CD4-positive, alpha-beta memory T cell (primary cell): Measurements from ENCODE around the gene SLC35G6. TPM values are rescaled to one million over a fixed set of nuclear protein-coding genes. Genes with fewer than 3 reads are reported as not detected.

Experiments
- polyA plus RNA-seq, 2 donors: library from polyadenylated mRNA; unstranded; fragments of 300-500 nt; fragmentation: Illumina TruSeq; gene quantifications; one replicate each; pipeline ENCODE4 v1.2.3, GENCODE V29; 2021
- total RNA-seq, 2 experiments: library from RNA; stranded (reverse); gene quantifications; one replicate each; pipeline ENCODE4 v1.2.3, GENCODE V29; 2021

SLC35G6 gene
- total and polyA plus RNA-seq, 4 experiments from 2014 or later: not detected

Other genes with a start within 250 kb of the SLC35G6 start
Only the 30 nearest of the 40 such genes appear.
- not detected for gene SLC2A4, start 199.7 kb upstream of the SLC35G6 start, total RNA-seq
- not detected for gene SLC2A4, start 199.7 kb upstream of the SLC35G6 start, polyA plus RNA-seq
- gene YBX2, start 186.8 kb upstream of the SLC35G6 start, total RNA-seq: under 1 TPM; 0.26 to 0.39 TPM
- gene YBX2, start 186.8 kb upstream of the SLC35G6 start, polyA plus RNA-seq: not detected
- gene EIF5A, start 173.8 kb upstream of the SLC35G6 start, total RNA-seq: 100 to 1,000 TPM; 240 to 244 TPM
- gene EIF5A, start 173.8 kb upstream of the SLC35G6 start, polyA plus RNA-seq: 100 to 1,000 TPM; 230 to 850 TPM
- gene GPS2, start 166.1 kb upstream of the SLC35G6 start, total RNA-seq: 100 to 1,000 TPM; 127 to 132 TPM
- gene GPS2, start 166.1 kb upstream of the SLC35G6 start, polyA plus RNA-seq: 100 to 1,000 TPM; 101 to 120 TPM
- gene NEURL4, start 152.1 kb upstream of the SLC35G6 start, total RNA-seq: 10 to 100 TPM; 73.8 to 81.6 TPM
- 1 to 10 TPM in 1 of 2 donors, under 1 TPM in 1; 0.97 to 2.4 TPM for gene NEURL4, start 152.1 kb upstream of the SLC35G6 start, polyA plus RNA-seq
- 100 to 1,000 TPM; 507 to 516 TPM for gene ACAP1, start 144.9 kb upstream of the SLC35G6 start, total RNA-seq
- gene ACAP1, start 144.9 kb upstream of the SLC35G6 start, polyA plus RNA-seq: 100 to 1,000 TPM; 261 to 264 TPM
- gene KCTD11, start 129.3 kb upstream of the SLC35G6 start, total RNA-seq: 1 to 10 TPM; 3.5 to 4.3 TPM
- 1 to 10 TPM in 1 of 2 donors, under 1 TPM in 1; 0.33 to 1.8 TPM for gene KCTD11, start 129.3 kb upstream of the SLC35G6 start, polyA plus RNA-seq
- gene TMEM95, start 126.3 kb upstream of the SLC35G6 start, total RNA-seq: not detected
- gene TMEM95, start 126.3 kb upstream of the SLC35G6 start, polyA plus RNA-seq: not detected
- 10 to 100 TPM; 13.8 to 15.9 TPM for gene TNK1, start 100.4 kb upstream of the SLC35G6 start, total RNA-seq
- gene TNK1, start 100.4 kb upstream of the SLC35G6 start, polyA plus RNA-seq: 1 to 10 TPM; 1.7 to 2.1 TPM
- 10 to 100 TPM; 90.3 to 91.9 TPM for gene PLSCR3, start 86.9 kb upstream of the SLC35G6 start, total RNA-seq
- gene PLSCR3, start 86.9 kb upstream of the SLC35G6 start, polyA plus RNA-seq: 100 to 1,000 TPM; 174 to 242 TPM
- gene TMEM256, start 77.3 kb upstream of the SLC35G6 start, total RNA-seq: 10 to 100 TPM; 35.4 to 38.3 TPM
- 10 to 100 TPM; 49.9 to 51.1 TPM for gene TMEM256, start 77.3 kb upstream of the SLC35G6 start, polyA plus RNA-seq
- gene NLGN2, start 73.6 kb upstream of the SLC35G6 start, total RNA-seq: 1 to 10 TPM; 8.8 to 9.8 TPM
- under 1 TPM in 1 of 2 donors, not detected in 1; 0.08 TPM for gene NLGN2, start 73.6 kb upstream of the SLC35G6 start, polyA plus RNA-seq
- not detected for gene SPEM1, start 61.1 kb upstream of the SLC35G6 start, total RNA-seq
- gene SPEM1, start 61.1 kb upstream of the SLC35G6 start, polyA plus RNA-seq: not detected
- not detected for gene SPEM2, start 55.8 kb upstream of the SLC35G6 start, total RNA-seq
- not detected for gene SPEM2, start 55.8 kb upstream of the SLC35G6 start, polyA plus RNA-seq
- not detected for gene SPEM3, start 52.6 kb upstream of the SLC35G6 start, total RNA-seq
- not detected for gene SPEM3, start 52.6 kb upstream of the SLC35G6 start, polyA plus RNA-seq
- gene TMEM102, start 46.0 kb upstream of the SLC35G6 start, total RNA-seq: 10 to 100 TPM; 20.8 to 21.8 TPM
- gene TMEM102, start 46.0 kb upstream of the SLC35G6 start, polyA plus RNA-seq: 10 to 100 TPM; 14.6 to 29.2 TPM
- 1 to 10 TPM; 2.7 to 3.3 TPM for gene FGF11, start 41.9 kb upstream of the SLC35G6 start, total RNA-seq
- under 1 TPM in 1 of 2 donors, not detected in 1; 0.14 TPM for gene FGF11, start 41.9 kb upstream of the SLC35G6 start, polyA plus RNA-seq
- 1 to 10 TPM; 9.1 to 9.5 TPM for gene CHRNB1, start 36.4 kb upstream of the SLC35G6 start, total RNA-seq
- 10 to 100 TPM; 24.1 to 29.2 TPM for gene CHRNB1, start 36.4 kb upstream of the SLC35G6 start, polyA plus RNA-seq
- gene ZBTB4, start 1.8 kb upstream of the SLC35G6 start, total RNA-seq: 10 to 100 TPM; 75.2 to 75.7 TPM
- 10 to 100 TPM in 1 of 2 donors, 1 to 10 TPM in 1; 4.6 to 21.2 TPM for gene ZBTB4, start 1.8 kb upstream of the SLC35G6 start, polyA plus RNA-seq
- 100 to 1,000 TPM; 178 to 191 TPM for gene POLR2A, start 2.9 kb downstream of the SLC35G6 start, total RNA-seq
- 10 to 100 TPM in 1 of 2 donors, 1 to 10 TPM in 1; 8.6 to 76.2 TPM for gene POLR2A, start 2.9 kb downstream of the SLC35G6 start, polyA plus RNA-seq
- gene TNFSF12, start 67.6 kb downstream of the SLC35G6 start, total RNA-seq: 10 to 100 TPM; 45.1 to 52.2 TPM
- gene TNFSF12, start 67.6 kb downstream of the SLC35G6 start, polyA plus RNA-seq: 10 to 100 TPM; 45.8 to 72.8 TPM
- 1 to 10 TPM; 2.9 to 3.8 TPM for gene TNFSF13, start 77.3 kb downstream of the SLC35G6 start, total RNA-seq
- under 1 TPM in 1 of 2 donors, not detected in 1; 0.68 TPM for gene TNFSF13, start 77.3 kb downstream of the SLC35G6 start, polyA plus RNA-seq
- 10 to 100 TPM; 37.7 to 40.1 TPM for gene SENP3, start 80.5 kb downstream of the SLC35G6 start, total RNA-seq
- gene SENP3, start 80.5 kb downstream of the SLC35G6 start, polyA plus RNA-seq: 10 to 100 TPM; 13.1 to 15.5 TPM
- gene CD68, start 98.2 kb downstream of the SLC35G6 start, total RNA-seq: 10 to 100 TPM; 19.8 to 20.9 TPM
- under 1 TPM in 1 of 2 donors, not detected in 1; 0.59 TPM for gene CD68, start 98.2 kb downstream of the SLC35G6 start, polyA plus RNA-seq
- gene MPDU1, start 102.4 kb downstream of the SLC35G6 start, total RNA-seq: 10 to 100 TPM; 23.8 to 25.0 TPM
- 10 to 100 TPM; 41.7 to 50.1 TPM for gene MPDU1, start 102.4 kb downstream of the SLC35G6 start, polyA plus RNA-seq
- 1 to 10 TPM; 1.0 to 1.1 TPM for gene SOX15, start 108.6 kb downstream of the SLC35G6 start, total RNA-seq
- not detected for gene SOX15, start 108.6 kb downstream of the SLC35G6 start, polyA plus RNA-seq
- 10 to 100 TPM; 44.1 to 46.6 TPM for gene FXR2, start 133.5 kb downstream of the SLC35G6 start, total RNA-seq
- gene FXR2, start 133.5 kb downstream of the SLC35G6 start, polyA plus RNA-seq: 10 to 100 TPM in 1 of 2 donors, 1 to 10 TPM in 1; 9.2 to 18.6 TPM
- gene SAT2, start 146.4 kb downstream of the SLC35G6 start, total RNA-seq: 10 to 100 TPM; 65.8 to 76.9 TPM
- 10 to 100 TPM; 27.0 to 50.8 TPM for gene SAT2, start 146.4 kb downstream of the SLC35G6 start, polyA plus RNA-seq
- not detected for gene SHBG, start 148.7 kb downstream of the SLC35G6 start, total RNA-seq
- gene SHBG, start 148.7 kb downstream of the SLC35G6 start, polyA plus RNA-seq: not detected
- gene ATP1B2, start 169.5 kb downstream of the SLC35G6 start, total RNA-seq: under 1 TPM; 0.22 to 0.52 TPM
- not detected for gene ATP1B2, start 169.5 kb downstream of the SLC35G6 start, polyA plus RNA-seq